ENCODE results near the gene CELF5.
"Not testable (repeated sequence)": the region's sequence is repeated elsewhere in the genome, so short reads cannot be mapped to it uniquely, and the experiment has no call there.

GRCh38 chr19:3221576-3221975 is 2.9 kb upstream of the CELF5 start:
- TF ChIP-seq, protein P1, sequence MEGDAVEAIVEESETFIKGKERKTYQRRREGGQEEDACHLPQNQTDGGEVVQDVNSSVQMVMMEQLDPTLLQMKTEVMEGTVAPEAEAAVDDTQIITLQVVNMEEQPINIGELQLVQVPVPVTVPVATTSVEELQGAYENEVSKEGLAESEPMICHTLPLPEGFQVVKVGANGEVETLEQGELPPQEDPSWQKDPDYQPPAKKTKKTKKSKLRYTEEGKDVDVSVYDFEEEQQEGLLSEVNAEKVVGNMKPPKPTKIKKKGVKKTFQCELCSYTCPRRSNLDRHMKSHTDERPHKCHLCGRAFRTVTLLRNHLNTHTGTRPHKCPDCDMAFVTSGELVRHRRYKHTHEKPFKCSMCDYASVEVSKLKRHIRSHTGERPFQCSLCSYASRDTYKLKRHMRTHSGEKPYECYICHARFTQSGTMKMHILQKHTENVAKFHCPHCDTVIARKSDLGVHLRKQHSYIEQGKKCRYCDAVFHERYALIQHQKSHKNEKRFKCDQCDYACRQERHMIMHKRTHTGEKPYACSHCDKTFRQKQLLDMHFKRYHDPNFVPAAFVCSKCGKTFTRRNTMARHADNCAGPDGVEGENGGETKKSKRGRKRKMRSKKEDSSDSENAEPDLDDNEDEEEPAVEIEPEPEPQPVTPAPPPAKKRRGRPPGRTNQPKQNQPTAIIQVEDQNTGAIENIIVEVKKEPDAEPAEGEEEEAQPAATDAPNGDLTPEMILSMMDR (IDR thresholded peaks at IDR 0.05 in 4 of 5, conservative IDR thresholded peaks at IDR 0.05 in 1 of 5): not testable (repeated sequence)
- not testable (repeated sequence) for TF ChIP-seq POLR2A (IDR thresholded peaks at IDR 0.05)

All from gastrocnemius medialis (tissue), 4 donors.